Measurements from ENCODE around the gene WAPL. TPM values are rescaled to one million over a fixed set of nuclear protein-coding genes. Genes with fewer than 3 reads are reported as not detected.
A peak's percentile ranks its signal among the peaks of the same experiment; 100 is the strongest.

The WAPL gene
- total RNA-seq, 2 donors from 2014 or later, result 29.6 to 46.8 TPM

GRCh38 chr10:86524225-86524962 lies 2.8 kb upstream of the WAPL start:
- no peak for DNase-seq (ENCODE audit: low spot score)
- Histone ChIP-seq H3K9me3 (no peaks in the 10 kb centered on the region), H3K27me3 (replicated peaks; ENCODE audit: insufficient read depth) (no peaks in the 10 kb centered on the region), H3K36me3 (no peaks in the 10 kb centered on the region), H3K4me3 (no peak overlapping the region), H3K27ac (no peak overlapping the region), H3K4me1 (replicated peaks) (no peaks in the 10 kb centered on the region)
- WGBS, result 31% methylated on average over 1 of the region's 1 CpG
- intact Hi-C loops (cut with DNase I), result loop anchor here (5.0 kb wide), 1 partner anchor 122 kb away; no protein-coding TSS in a partner anchor
- no peak for TF ChIP-seq CTCF (IDR thresholded peaks at IDR 0.05)
- TF ChIP-seq POLR2A (IDR thresholded peaks at IDR 0.05), result no peak
- TF ChIP-seq POLR2AphosphoS5 (IDR thresholded peaks at IDR 0.05), result no peak

- Histone ChIP-seq H3K4me3 (no peak overlapping the region), H3K9me3 (no peaks in the 10 kb centered on the region), H3K27me3 (replicated peaks; ENCODE audit: insufficient read depth) (no peaks in the 10 kb centered on the region), H3K27ac (no peak overlapping the region), H3K36me3 (no peaks in the 10 kb centered on the region), H3K4me1 (replicated peaks) (no peaks in the 10 kb centered on the region)
- intact Hi-C loops (cut with DNase I), result loop anchor here (5.0 kb wide), 1 partner anchor 121 kb away; no protein-coding TSS in a partner anchor
- 31% methylated on average over 1 of the region's 1 CpG for WGBS
- no peak for DNase-seq (ENCODE audit: low spot score)
- peak in 1 of 4 experiments; percentile 24 for TF ChIP-seq CTCF (IDR thresholded peaks at IDR 0.05)
- TF ChIP-seq POLR2AphosphoS5 (IDR thresholded peaks at IDR 0.05), result no peak
- TF ChIP-seq POLR2A (IDR thresholded peaks at IDR 0.05), result no peak
Measured at GRCh38 chr10:86523348-86523747, 1.8 kb upstream of the WAPL start.

- no peaks in the 10 kb centered on the region for H3K4me1 ChIP-seq (replicated peaks)
- no peaks in the 10 kb centered on the region for H3K9me3 ChIP-seq
- 10% methylated on average over 11 of the region's 11 CpGs for WGBS
- peak overlapping the region; percentile 95 to 99 for H3K4me3 ChIP-seq
- H3K27ac ChIP-seq, result peak overlapping the region; percentile 90 to 95
- no peak for DNase-seq (ENCODE audit: low spot score)
- intact Hi-C loops (cut with DNase I), result loop anchor here (5.0 kb wide), 1 partner anchor 120 kb away; no protein-coding TSS in a partner anchor
- H3K36me3 ChIP-seq, result no peaks in the 10 kb centered on the region
- no peak for TF ChIP-seq POLR2A (IDR thresholded peaks at IDR 0.05)
- no peak for TF ChIP-seq CTCF (IDR thresholded peaks at IDR 0.05)
- no peak for TF ChIP-seq POLR2AphosphoS5 (IDR thresholded peaks at IDR 0.05)
- H3K27me3 ChIP-seq (replicated peaks; ENCODE audit: insufficient read depth), result no peaks in the 10 kb centered on the region
Measured at GRCh38 chr10:86522510-86522855, 891 bp upstream of the WAPL start.

GRCh38 chr10:86520871-86521677 lies 518 bp downstream of the WAPL start:
- H3K4me1 ChIP-seq (replicated peaks), result no peaks in the 10 kb centered on the region
- intact Hi-C loops (cut with DNase I), result loop anchor here (5.0 kb wide), 1 partner anchor 119 kb away; no protein-coding TSS in a partner anchor
- peak overlapping the region; percentile 95 to 99 for H3K4me3 ChIP-seq
- no peak for TF ChIP-seq POLR2AphosphoS5 (IDR thresholded peaks at IDR 0.05)
- no peak for TF ChIP-seq CTCF (IDR thresholded peaks at IDR 0.05)
- no peak for TF ChIP-seq POLR2A (IDR thresholded peaks at IDR 0.05)
- peak overlapping the region; percentile 90 to 95 for H3K27ac ChIP-seq
- peak; percentile 42 for DNase-seq (ENCODE audit: low spot score)
- no peaks in the 10 kb centered on the region for H3K27me3 ChIP-seq (replicated peaks; ENCODE audit: insufficient read depth)
- WGBS, result under 1% methylated on average over 70 of the region's 70 CpGs
- no peaks in the 10 kb centered on the region for H3K36me3 ChIP-seq
- no peaks in the 10 kb centered on the region for H3K9me3 ChIP-seq

Measured in prostate gland (tissue), 2 donors.